HTERT RPE-1 (cell line): ENCODE measurements around the gene BAZ2A.
"Not testable (repeated sequence)": the region's sequence is repeated elsewhere in the genome, so short reads cannot be mapped to it uniquely, and the experiment has no call there.

ENCODE experiments used
- in situ Hi-C: fragments of 300-500 bp; cut with MboI; formaldehyde crosslinking; loops from 4 replicates; pipeline ENCODE4 v1.14.3; 2020; ENCODE audit warnings: low sequenced_read_pairs

Gene BAZ2A

DNA sequence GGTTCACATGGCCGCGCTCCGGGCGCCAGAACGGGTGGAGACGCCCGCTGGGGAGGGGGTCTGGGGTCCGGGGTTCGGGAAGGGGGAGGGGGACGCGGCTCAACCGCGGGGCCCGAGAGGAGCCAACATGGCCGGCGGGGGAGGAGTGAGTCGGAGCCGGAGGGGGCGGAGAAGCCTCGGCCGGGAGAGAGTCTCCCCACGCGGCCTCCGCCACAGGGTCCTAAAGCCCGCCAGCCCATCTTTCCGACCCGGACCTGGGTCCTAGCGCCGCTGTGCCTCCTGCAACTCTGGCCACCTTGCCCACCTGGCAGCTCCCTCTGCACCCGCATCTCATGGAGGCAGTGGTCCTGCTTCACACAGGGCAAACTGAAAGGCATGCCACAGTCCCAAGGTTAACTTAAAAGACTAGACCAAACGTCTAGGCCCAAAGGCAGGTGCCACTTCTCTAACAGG lies at the start of gene BAZ2A:
BAZ2A (minus strand) TSS at position 147 of the 453 bp plus-strand sequence. CDS start 12,796 bp downstream, outside the sequence.
- in situ Hi-C loops = no loop called here

DNA sequence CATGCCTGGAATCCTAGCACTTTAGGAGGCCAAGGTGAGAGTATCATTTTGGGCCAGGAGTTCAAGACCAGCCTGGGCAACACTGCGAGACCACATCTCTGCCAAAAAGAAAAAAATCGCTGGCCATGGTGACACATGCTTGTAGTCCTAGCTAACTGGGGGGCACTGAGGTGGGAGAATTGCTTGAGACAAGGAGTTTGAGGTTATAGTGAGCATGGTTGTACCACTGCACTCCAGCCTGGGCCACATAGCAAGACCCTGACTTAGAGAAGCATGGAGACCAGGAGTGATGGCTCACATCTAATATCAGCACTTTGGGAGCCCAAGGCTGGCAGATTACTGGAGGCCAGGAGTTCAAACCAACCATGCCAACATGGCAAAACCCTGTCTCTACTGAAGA lies 48.7 kb upstream of the BAZ2A start:
- in situ Hi-C loops = no loop called here

DNA sequence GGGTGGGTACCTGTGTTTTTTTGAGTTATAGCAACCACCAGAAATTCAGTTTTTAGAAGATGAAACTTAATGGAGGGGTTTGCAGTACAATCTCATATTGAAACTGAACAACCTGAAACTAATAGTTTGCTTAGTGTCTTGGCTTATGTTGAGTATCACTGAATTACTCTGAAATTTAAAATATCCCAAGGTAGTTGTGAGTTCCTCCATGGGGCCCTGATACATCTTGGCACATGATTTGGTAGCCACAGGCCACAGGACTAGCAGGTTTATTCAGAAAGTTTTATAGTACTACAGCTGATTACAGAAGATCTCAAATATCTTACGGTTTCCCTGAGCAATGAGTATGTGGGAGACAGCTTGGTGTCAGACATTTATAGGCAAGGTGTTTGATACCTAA lies 47.6 kb upstream of the BAZ2A start:
- in situ Hi-C loops = no loop called here

DNA sequence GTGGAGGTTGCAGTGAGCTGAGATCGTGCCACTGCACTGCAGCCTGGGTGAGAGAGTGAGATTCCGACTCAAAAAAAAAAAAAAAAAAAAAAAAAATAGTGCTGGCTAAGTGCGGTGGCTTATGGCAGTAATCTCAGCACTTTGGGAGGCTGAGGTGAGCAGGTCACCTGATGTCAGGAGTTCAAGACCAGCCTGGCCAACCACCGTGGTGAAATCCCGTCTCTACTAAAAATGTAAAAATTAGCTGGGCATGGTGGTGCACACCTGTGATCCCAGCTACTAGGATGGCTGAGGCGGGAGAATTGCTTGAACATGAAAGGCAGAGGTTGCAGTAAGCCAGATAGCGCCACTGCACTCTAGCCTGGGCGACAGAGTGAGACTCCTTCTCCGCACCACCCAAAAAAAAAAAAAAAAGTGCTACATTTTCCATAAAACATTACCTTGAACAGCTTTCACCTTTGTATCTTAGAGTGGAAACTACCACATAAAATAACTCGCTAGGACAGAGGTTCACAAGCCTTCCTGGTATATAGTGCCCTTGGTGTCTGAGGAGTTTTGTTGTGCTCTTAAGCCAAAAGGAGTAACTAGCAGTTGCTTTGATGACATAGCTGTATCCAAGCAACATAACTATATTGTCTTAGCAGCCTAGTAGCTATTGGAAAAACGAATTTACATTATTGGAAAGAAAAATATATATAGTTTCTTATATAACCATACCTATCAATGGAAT lies 46.9 kb upstream of the BAZ2A start:
- in situ Hi-C loops = no loop called here

DNA sequence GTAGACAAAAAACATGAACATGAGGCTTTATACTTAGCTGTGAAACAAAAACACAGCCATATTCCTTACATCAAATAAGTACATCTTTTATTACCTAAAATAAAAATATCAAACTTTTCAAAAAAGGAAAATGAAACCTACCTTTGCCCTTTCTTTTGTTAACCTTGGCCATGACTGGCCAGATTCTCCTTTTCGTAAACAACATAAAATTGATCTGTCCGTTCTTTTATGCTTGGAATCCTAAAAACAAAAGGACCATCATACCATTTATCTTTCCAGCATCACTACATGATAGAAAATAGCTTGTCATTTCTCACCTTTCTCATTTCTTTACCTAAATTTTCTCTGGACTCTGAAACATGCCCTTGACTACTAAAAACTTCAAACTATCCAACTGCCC lies 41.5 kb upstream of the BAZ2A start:
- in situ Hi-C loops = no loop called here

DNA sequence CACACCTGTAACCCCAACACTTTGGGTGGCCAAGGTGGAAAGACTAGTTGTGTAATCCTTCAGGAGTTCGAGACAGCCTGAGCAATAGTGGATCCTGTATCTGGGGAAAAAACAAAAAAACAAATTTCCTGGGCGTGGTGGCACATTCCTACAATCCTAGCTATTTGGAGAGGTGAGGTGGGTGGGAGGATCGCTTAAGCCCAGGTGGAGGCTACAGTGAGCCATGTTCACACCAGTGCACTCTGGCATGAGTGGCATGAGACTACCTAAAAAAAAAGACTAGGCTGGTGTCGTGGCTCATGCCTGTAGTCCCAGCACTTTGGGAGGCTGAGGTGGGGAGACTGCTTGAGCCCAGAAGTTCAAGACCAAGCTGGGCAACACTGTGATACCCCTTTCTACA lies 40.7 kb upstream of the BAZ2A start:
- in situ Hi-C loops = no loop called here

DNA sequence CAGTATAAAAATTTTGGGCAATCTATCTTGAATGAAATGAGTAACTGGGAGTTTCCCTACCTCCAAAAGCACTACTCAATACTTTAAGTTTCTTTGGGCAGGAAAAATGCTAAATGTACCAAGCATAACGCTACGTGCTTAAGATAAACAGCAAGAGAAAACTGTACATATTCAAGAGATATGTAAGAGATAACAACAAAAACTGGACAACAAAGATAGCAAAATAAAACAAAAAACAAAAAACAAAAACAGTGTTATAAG lies 38.0 kb upstream of the BAZ2A start:
- in situ Hi-C loops = no loop called here

DNA sequence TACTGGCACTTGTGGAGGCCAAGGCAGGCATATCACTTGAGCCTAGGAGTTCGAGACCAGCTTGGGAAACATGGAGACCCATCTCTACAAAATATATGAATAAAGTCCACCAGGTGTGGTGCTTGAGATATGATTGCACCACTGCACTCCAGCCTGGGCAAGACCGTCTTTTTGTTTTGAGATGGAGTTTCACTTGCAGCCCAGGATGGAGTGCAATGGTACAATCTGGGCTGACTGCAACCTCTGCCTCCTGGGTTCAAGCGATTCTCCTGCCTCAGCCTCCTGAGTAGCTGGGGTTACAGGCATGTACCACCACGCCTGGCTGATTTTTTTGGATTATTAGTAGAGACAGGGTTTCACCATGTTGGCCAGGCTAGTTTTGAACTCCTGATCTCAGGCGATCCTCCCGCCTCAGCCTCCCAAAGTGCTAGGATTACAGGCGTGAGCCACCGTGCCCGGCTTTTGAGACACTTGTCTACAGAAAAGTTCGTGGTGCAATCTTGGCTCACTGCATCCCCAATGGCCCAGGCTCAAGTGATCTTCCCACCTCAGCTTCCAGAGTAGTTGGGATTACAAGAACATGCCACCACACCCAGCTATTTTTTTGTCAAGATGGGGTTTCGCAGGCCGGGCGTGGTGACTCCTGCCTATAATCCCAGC lies 32.0 kb upstream of the BAZ2A start:
- in situ Hi-C loops = no loop called here

DNA sequence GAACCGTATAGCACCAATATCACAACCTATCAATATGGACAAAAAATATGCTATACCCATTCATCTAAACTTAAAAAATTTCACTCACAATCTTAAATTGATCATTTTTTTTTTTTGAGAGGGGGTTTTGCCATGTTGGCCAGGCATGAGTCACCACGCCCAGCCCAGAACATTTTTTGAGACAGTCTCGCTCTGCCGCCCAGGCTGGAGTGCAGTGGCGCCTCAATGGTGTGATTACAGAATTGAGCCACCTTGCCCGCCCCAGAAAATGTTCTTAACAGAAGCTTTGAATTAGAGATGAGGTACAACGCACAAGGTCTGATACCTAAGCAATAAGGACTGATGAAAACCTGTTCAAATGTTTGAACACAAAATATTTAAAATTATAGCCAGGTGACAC lies 31.4 kb upstream of the BAZ2A start:
- in situ Hi-C loops = no loop called here

DNA sequence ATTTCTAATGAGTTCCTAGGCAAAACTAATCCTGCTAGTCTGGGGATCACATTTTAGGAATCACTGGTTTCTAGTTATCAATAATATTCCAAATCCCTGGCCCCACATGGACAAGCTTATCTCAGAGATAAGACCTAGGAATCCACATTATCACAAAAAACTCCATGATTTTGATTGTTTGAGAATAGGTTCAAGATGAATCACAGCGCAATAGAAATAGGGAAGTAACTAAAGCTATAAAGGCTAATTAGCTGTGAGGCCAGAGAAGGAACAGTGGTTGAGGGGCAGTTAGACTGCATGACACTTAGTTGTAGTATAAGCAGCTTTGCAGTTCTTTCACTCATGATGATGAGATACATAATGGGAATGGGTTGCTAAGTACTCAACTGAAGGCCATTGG lies 28.8 kb upstream of the BAZ2A start:
- in situ Hi-C loops = no loop called here

DNA sequence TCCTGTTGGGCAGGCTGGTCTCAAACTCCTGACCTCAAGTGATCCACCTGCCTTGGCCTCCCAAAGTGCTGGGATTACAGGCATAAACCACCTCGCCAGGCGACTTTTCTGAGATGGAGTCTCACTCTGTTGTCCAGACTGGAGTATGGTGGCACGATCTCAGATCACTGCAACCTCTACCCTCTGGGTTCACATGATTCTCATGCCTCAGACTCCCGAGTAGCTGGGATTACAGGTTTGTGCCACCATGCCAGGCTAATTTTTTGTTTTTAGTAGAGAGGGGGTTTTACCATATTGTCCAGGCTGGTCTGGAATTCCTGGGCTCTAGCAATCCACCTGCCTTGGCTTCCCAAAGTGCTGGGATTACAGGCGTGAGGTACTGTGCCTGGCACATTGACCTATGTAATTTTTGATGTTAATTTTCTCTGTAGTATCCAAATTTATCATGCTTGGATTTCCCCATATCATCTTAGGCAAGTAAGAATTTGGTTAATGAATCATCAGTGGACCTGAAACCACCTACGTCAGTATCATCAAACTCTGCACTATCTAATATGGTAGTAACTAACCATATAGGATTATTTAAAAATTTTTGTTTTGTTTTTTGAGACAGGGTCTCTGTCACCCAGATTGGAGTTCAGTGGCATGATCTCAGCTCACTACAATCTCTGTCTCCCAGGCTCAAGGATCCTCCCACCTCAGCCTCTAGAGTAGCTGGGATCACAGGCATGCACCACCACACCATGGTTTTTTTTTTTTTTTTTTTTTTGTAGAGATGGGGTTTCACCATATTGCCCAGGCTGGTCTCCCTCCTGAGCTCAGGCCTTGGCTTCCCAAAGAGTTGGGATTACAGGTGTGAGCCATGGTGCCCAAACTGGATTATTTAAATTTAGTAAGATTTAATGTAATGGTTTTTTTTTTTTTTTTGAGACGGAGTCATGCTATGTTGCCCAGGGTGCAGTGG lies 27.6 kb upstream of the BAZ2A start:
- in situ Hi-C loops = no loop called here

DNA sequence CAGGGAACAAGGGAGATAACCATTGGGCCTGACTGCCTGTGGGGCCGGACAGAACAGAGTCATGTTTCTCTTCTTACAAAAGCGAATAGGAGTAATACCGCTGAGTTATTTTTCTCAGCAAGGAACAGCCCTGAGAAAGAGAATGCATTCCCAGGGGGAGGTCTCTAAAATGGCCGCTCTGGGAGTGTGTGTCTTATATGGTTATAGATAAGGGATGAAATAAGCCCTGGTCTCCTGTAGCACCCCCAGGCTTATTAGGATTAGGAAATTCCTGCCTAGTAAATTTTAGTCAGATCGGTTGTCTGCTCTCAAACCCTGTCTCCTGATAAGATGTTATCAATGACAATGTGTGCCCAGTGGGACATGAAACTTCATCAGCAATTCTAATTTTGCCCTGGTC lies 23.7 kb upstream of the BAZ2A start:
- in situ Hi-C loops = not testable (repeated sequence)

DNA sequence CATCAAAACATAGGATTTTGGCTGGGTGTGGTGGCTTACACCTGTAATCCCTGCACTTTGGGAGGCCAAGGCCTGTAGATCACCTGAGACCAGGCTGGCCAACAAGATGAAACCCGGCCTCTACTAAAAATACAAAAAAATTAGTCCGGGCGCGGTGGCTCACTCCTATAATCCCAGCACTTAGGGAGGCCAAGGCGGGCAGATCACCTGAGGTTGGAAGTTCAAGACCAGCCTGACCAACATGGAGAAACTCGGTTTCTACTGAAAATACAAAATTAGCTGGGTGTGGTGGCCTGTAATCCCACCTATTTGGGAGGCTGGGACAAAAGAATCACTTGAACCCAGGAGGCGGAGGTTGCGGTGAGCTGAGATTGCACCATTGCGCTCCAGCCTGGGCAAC lies 17.9 kb upstream of the BAZ2A start:
- in situ Hi-C loops = not testable (repeated sequence)

DNA sequence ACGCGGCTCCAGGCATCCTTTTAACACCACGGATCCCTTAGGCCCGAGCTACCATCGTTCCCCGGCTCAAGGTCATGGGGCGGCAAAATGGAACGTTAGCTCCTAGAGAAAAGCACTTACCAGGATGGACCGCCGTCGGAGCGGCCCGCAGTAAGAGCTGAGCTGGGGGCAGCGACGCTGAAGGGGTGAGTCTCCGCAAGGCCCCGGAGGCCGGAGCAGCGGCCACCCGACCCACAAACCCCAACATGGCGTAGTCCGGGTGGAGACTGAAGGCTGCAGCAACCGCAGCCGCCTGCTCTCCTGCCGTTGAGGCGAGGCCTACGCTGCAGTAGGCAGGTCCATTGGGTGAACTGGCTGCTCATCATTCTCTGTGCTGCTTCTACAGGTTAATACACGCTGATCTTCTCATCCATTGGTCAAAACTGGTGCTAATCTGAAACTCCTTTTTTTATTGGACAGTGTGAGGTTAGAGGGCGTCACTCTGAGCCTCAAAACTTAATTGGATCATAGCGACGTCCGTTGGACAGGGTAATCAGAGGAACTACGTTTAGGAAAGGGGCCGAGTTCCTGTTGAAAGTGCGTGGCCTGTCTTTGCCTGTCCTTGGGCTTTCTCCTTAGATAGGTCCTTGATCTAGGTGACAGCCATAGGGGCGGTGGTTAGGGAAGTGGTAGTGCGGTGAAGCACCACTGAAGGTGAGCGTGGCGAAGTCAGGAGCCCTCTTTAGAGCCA lies 15.8 kb upstream of the BAZ2A start, which contains the start of gene ATP5F1B:
ATP5F1B (minus strand) TSS at position 268 of the 730 bp plus-strand sequence; CDS start at position 247, 21 bp downstream.
- in situ Hi-C loops = no loop called here

DNA sequence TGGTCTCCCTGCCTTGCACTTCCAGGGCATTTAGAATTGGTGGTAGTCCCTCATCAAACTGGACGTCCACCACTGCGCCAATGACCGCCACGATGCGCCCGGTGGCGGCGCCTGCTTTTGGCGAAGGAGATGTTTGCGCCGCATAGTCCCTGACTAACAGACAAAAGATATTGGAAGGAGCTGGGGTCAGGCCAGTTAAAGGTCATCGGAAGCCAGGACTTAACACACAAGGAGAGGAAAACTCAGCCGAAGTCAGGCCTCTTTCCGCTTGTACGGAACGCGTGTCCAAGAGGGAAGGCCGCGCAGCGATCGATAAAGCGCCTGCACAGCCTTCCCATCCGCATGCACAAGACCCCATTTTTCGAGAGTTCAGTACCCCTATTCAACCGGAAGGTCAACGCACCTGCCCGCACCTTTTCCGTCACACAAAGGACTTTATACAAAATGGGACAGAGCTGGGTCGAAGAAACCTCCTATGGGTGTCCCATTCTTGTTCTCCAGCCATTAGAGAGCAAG lies 15.1 kb upstream of the BAZ2A start:
- in situ Hi-C loops = no loop called here

DNA sequence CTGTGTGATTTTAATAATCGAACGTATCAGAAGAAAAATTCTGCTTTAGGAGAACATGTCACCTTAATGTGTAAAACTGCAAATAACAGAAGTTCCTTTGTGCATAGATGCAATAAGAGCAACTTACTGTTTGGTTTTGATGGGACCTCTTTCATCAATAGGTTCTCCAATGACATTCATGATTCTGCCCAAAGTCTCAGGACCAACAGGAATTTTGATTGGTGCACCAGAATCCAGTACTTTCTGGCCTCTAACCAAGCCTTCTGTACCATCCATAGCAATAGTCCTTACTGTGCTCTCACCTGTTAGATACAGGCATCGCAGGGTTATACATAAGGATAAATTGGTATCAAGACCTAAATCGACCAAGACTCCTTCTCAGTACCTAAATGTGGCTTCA lies 14.5 kb upstream of the BAZ2A start:
- in situ Hi-C loops = no loop called here

DNA sequence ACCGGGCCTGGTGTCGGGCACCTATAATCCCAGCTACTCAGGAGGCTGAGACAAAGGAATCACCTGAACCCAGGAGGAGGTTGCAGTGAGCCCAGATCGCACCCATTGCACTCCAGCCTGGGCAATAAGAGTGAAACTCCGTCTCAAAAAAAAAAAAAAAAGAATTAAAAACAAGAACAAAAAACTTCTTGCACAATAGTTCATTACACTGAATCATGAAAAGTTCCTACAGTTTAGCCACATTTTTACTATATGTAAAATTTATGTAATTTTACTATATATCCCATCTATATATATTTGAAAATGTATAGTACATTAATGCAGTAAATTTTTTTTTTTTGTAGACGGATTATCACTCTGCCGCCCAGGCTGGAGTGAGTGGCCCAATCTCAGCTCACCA lies 11.1 kb upstream of the BAZ2A start:
- in situ Hi-C loops = no loop called here

DNA sequence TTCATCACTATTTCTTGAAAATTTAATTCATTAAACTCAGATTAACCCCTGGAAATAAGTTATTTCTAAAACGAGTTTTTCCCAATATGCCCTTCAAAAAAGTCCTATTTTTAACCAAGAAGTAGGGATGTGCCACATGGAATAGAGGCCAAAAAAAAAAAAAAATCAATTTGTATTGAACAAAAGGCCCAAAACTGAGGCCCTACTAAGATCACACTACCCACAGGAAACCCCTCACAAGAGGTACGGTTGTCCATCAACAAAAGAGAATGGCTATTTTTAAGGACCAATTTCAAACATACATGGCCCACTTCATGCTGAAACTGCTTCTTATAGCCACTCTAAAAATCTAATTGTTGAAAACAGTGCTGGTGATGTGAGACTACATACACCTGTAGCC lies 7.5 kb upstream of the BAZ2A start:
- in situ Hi-C loops = no loop called here

DNA sequence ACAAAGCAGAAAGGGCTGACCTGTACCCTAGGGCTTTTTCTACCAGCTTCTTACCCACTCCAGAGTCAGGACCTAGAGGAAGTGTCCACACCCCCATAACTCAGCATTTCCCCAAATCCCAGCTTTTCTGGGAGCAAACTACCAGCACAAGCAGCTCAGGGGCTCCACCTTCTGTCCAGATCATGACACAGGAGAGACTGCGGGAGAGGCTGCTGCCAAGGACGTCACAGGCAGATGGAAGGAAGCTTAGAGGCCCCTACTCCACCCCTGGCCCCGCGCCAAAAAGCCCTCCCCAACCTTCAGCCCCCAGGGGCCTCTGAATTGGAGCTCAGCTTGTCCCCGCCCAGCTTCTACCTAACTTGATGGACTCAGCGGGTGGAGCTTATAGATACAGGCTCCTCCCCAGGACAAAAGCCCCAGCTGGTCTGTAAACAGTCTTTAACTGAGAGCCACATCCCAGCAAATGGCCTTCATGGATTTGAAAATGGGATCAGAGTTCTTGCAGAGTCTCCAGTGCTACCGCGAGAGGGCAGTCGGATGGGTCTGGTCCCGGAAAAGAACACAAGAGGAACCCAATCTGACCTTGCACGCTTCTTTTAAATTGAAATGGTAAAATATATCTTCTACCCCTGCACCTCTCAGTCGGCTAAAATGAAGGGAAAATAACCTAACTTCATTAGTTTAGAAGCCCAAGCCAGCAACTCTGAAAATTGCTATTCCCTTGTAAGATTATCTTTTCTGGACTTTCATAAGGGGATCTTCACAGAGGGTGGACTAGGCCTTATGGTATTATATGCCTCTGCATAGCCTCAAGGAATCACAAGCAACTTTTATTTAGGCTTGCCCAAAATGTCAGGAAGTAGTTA lies 6.8 kb upstream of the BAZ2A start:
- in situ Hi-C loops = no loop called here
